Effector CD4-positive, alpha-beta T cell (primary cell): ENCODE results near the gene ZNF330.

Source experiments
- DNase-seq: peaks from one replicate; pipeline ENCODE4 v3.0.0-alpha.2; 2020

The ZNF330 gene

DNA sequence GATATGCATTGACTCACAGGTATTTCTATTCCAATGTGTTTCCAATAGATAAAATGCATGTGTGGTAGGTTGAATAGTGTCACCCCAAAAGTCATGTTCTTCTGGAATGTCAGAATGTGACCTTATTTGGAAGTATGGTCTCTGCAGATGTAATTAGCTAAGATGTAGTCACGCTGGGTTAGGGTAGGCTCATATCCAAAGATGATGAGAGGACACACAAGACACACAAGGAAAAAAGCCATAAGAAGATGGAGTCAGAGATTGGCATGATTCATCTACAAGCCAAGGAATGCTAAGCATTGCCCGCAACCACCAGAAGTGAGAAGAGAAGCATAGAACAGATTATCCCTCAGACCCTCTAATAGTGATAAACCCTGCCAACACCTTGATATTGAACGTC lies 17.5 kb downstream of the ZNF330 start:
- DNase-seq, result no peak

DNA sequence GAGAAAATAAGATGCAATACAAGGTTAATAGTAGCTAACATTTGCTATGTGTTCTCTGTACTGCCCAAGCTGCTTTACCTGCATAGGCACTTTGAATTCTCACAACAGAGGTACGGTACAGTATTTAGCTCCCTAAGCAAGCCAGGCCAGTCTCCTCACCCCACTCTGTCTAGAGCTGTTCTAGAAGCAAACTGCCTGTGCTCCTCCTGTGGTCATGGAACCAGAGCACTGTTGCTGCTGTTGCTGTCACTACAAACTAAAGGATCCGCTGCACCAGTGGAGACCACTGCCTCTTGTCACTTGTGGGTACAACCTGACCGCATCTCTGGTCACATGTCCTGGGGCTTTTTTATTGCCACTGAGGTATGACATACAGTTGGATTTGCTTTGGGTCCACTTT lies 19.6 kb downstream of the ZNF330 start:
- DNase-seq, result no peak

DNA sequence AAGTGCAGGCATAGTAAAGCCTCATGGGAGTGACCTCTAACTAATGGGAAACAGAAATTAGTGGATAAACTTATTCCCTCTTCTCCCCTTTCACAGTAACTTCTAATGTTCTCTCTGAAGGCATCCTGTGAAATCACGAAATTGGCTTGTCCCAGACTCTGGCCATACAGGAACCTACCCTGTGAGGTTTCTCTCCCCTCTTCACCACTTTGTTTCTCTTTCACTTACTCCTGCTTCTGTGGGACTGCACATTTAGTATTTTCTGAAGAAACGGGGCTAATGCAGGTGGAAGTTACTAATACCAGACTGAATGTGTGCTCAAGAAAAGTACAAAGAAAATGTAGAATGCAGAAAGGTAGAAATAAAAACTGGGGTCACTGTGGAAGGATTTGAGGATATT lies 20.0 kb downstream of the ZNF330 start:
- DNase-seq, result no peak

DNA sequence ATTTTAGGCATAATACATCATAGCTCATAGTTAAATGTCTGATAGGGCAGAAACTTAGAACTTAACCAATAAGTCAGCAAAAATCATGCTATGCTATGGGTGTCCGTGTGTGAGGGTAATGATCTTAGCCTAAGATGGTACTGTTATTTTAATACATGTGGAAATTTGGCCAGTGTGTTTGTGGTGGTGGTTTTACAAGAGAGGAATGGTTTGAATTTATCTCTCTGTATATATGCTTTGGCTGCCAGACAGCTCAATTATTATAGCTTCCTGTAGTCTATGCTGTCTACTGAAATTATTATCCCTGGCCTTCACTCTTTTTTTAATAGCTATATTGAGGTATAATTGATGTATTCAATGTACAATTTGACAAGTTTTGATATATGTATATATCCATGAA lies 21.3 kb downstream of the ZNF330 start:
- no peak for DNase-seq

DNA sequence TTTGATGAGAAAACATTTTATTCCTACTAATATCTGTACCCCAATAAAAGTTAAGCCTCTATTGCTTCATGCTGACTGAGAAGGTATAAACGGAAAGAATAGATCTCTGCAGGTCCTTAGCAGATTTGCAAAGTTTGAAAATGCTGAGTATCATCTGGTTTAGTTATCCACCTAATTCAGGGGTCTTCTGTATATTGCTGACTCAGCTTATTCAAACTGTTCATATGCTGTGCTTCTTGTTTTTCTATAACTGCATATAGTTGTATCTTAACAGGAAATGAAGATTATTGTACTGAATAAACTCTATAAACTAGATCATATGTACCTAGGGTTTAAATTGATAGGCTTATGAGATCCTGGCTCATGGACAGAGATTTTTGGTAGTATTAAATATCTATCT lies 23.7 kb downstream of the ZNF330 start:
- no peak for DNase-seq

DNA sequence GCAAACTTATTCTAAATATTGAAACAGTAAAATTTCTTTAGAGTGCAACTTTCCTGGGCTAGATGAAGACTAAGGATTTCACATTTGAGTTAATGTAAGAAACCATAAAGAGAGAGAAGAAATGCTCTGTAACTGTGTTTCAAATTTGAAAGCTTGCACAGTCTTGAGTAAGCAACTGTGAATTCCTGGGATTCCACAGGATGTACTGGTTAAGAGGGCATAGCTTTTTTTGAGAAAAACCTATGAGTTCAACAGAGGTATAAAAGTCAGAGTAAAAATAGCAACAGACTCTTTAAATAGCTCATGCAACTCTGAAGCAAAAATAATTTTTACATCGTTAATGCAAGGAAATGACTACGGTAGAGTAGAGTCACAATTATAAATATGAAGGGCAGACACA lies 25.5 kb downstream of the ZNF330 start:
- DNase-seq, result no peak

DNA sequence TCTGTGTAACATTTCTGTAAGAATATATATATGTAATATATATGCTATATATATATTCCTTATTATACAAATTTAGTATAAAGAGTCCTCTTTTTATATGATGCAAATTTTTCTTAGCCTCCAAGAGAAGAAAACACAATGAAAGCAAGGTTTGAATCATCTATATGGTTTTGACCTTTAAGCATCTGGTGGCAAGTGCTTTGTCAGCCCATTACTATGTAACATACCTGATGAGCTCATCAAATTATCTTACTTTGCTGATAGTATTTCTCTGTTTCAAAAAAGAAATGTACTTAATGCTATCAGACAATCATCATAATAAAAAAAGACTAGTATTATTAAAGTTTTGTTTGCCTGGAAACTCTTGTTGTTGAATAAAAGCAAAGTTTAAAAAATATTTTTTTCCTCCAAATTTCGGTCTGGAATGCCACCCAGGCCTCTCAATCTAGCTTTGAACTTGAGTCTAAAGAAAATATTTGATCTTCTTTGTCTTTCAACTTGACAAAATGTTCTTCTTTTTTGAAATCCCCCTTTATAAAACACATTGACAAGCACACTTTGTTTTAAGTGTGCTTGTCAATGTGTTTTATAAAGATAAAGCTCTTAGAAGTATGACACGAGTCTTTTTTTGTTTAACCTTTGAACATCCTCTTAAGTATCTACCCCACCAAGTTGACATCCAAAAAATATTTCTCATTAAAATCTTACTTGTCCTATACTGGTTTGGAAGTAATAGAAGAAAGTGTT lies 26.2 kb downstream of the ZNF330 start:
- DNase-seq, result no peak

DNA sequence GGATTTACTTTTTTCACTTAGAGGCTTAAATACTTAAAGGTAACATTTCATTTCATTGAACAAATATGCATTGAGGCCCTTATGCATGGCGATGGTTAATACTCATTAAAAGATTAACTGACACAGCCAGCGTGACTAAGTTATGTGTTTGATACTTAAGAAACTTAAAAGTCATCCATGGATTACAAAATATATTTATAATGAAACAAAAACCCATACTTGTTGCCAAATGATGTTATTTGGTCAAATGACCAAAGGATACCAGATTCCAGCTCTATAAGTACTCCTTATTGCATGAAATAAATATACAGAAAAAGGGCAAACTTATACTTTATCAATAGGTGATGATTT lies 26.7 kb downstream of the ZNF330 start:
- DNase-seq, result no peak

DNA sequence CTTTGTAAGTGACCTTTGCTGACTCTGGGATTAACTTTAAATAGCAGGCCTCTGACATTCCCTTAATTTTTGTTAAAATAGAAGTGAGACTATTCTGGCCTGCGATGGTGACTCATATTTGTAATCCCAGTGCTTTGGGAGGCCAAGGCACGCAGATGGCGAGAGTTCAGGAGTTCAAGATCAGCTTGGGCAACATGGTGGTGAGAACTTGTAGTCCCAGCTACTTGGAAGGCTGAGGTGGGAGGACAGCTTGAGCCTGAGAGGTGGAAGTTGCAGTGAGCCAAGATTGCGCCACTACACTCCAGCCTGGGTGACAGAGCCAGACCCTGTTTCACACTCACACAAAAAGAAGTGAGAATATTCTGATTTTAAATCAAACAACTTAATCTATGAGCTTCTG lies 27.3 kb downstream of the ZNF330 start:
- no peak for DNase-seq

DNA sequence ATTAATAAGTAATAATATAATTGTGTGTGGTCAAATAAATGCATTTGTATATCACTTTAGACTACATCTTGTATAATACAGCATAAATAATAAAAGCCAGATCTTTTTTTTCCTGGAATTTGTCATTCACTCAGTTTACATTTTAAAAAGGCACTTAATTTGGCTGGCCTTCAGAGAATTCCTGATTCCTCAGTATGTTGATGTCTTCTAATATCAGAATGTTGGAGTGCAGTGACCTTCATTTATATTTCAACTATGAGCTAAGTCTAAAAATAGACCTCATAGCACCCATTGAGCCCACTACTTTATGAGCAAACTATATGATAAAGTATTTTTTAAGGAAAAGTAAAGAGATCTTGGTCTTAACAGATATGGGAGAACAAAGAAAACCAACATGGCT lies 27.8 kb downstream of the ZNF330 start:
- no peak for DNase-seq

DNA sequence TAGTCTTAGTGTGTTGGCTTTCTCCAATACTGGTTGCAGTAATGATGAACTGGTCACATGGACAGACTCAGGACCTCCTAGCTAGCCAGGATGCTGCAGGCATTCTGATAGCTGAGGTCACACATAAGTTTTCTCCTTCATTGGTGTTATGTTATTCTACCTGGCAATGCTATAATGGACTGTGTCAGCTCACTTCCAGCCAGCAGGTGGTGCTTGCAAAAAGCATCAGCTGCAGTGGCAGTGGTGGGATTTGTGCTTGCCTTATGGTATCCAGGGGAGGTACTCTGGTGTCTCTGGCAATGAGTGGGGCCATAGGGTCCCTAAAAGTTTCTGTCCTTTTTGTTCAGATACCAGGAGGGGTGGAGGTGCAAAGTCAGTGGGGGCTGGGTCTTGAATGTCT lies 33.6 kb downstream of the ZNF330 start:
- no peak for DNase-seq

DNA sequence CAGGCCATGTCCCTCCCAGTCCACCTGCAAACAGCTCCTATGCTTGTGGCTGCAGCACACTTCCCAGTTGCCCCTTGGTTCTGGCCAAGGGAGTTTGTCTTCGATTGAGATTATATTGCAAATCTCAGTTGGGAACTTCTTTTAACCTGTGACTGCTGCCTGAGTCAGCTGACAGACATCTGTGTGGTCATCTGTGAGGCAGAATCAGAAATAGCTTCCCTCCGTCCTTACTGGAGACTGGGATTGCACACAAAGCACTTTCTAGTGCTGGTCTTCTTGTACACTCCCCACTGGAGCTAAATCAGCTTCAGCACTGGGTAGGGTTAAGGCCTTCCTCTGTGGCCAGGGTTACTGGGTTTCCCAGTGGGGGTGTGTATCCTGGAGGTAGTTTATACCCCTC lies 34.3 kb downstream of the ZNF330 start:
- DNase-seq, result no peak

DNA sequence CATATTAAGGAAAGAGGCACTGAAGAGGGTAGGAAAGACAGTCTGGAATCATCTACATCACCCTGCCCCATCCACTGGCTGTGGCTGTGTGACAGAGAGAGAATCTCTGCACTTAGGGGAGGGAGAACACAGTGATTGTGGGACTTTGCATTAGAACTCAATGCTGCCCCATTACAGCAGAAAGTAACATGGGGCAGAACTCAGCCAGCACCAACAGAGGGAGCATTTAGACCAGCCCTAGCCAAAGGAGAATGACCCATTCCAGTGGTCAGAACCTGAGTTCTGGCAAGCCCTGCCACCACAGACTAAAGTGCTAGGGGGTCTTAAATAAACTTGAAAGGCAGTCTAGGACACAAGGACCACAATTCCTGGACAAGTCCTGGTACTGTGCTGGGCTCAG lies 37.9 kb downstream of the ZNF330 start:
- no peak for DNase-seq

DNA sequence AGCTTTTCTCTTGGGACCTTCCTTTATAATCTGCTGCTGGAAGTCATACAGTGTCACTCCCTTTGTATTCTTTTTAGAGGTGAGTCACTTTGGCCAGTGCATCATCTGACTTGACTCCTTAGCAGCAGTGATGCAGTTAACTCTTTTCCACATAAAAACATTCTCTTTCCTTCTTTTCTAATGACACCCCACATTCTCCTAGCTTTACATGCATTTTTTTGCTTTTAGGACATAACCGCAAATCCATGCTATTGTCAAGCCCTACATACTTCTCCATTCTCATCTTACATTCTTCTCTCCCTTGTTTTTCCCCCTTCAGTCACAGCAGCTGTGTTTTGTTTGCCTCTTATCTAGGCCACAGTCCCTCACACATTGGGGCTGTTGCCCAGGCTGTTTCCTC lies 55.1 kb downstream of the ZNF330 start:
- no peak for DNase-seq

DNA sequence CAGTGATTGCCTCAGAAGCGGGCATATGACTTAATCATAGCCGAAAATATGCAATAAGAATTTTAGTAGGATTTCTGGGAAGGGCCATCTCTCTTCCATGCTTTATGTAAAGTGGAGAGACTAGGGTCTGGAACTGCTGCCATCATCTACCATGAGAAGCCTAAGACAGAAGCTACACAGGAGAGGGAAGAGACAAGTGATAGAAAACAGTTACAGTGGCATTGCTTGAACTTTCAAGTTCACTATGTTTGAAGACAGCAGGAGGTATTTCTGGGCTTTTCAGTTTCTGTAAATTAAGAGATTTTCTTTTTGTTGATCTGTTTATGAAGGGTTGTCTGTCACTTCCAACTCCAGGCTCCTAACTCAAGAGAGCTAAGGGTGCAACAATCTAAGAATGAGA lies 62.5 kb downstream of the ZNF330 start:
- DNase-seq, result no peak

DNA sequence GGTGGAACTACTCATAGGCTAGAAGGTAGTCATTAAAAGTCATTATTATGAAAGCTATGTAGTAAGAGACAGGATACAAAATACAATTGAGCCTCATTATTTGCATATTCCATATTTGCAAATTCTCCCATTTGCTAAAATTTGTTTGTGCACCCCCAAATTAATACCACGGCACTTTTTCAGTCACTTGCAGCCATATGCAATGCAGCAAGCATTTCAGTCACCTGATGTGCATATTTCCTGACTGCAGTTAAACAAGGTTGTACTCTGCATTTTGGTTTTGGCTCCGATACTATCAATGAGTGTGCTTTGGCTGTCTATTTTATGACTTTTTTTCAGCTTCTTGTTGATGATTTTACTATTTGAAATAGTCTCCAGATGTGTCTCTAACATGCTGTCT lies 62.9 kb downstream of the ZNF330 start:
- DNase-seq, result no peak
